ENCODE data around the gene APOOL.

- no peak for TF ChIP-seq GATA2 (IDR thresholded peaks at IDR 0.05; ENCODE audit: low read depth, low read length)
- no peak for TF ChIP-seq GATA3 (IDR thresholded peaks at IDR 0.05; ENCODE audit: low read depth, low read length)
Observed at GRCh38 chrX:85065512-85066198, 62.0 kb downstream of the APOOL start.

Measured in SH-SY5Y (cell line).